ENCODE data around the gene DHX32.
"Not testable (repeated sequence)": the region's sequence is repeated elsewhere in the genome, so short reads cannot be mapped to it uniquely, and the experiment has no call there.

Gene DHX32

GRCh38 chr10:125895130-125896087 is 14.3 kb upstream of the DHX32 start:
- DNase-seq: peak; percentile 70

- not testable (repeated sequence) for DNase-seq
Measured at GRCh38 chr10:125894176-125894575, 13.1 kb upstream of the DHX32 start.

- not testable (repeated sequence) for DNase-seq
Measured at GRCh38 chr10:125892402-125892801, 11.3 kb upstream of the DHX32 start.

GRCh38 chr10:125889441-125889840 is 8.3 kb upstream of the DHX32 start:
- not testable (repeated sequence) for DNase-seq

GRCh38 chr10:125886914-125887512 is 5.9 kb upstream of the DHX32 start:
- no peak for DNase-seq

- no peak for DNase-seq
Measured at GRCh38 chr10:125883211-125883610, 2.1 kb upstream of the DHX32 start.

- no peak for DNase-seq
Measured at GRCh38 chr10:125882596-125882995, 1.5 kb upstream of the DHX32 start.

GRCh38 chr10:125880719-125881118 is 373 bp downstream of the DHX32 start:
- DNase-seq: no peak

- DNase-seq: peak; percentile 79
Measured at GRCh38 chr10:125878957-125879835, 1.9 kb downstream of the DHX32 start.

GRCh38 chr10:125871338-125871737 is 9.8 kb downstream of the DHX32 start:
- DNase-seq: no peak

GRCh38 chr10:125868372-125868975 is 12.6 kb downstream of the DHX32 start:
- DNase-seq: peak; percentile 42

GRCh38 chr10:125866421-125867029 is 14.6 kb downstream of the DHX32 start:
- no peak for DNase-seq

GRCh38 chr10:125865120-125865519 is 16.0 kb downstream of the DHX32 start:
- DNase-seq: no peak

GRCh38 chr10:125859128-125859817 is 21.8 kb downstream of the DHX32 start:
- no peak for DNase-seq

- no peak for DNase-seq
Measured at GRCh38 chr10:125857185-125857760, 23.8 kb downstream of the DHX32 start.

- DNase-seq: no peak
Measured at GRCh38 chr10:125852487-125852886, 28.6 kb downstream of the DHX32 start.

GRCh38 chr10:125850766-125851731 is 30.0 kb downstream of the DHX32 start:
- DNase-seq: no peak

GRCh38 chr10:125849448-125849847 is 31.6 kb downstream of the DHX32 start:
- DNase-seq: no peak

GRCh38 chr10:125848857-125849256 is 32.2 kb downstream of the DHX32 start:
- no peak for DNase-seq

GRCh38 chr10:125848371-125848770 is 32.7 kb downstream of the DHX32 start:
- DNase-seq: no peak
